ENCODE measurements around the gene SERGEF. TPM values are rescaled to one million over a fixed set of nuclear protein-coding genes. Genes with fewer than 3 reads are reported as not detected.

The SERGEF gene
- total RNA-seq, 1 donor, result 61.8 TPM

DNA sequence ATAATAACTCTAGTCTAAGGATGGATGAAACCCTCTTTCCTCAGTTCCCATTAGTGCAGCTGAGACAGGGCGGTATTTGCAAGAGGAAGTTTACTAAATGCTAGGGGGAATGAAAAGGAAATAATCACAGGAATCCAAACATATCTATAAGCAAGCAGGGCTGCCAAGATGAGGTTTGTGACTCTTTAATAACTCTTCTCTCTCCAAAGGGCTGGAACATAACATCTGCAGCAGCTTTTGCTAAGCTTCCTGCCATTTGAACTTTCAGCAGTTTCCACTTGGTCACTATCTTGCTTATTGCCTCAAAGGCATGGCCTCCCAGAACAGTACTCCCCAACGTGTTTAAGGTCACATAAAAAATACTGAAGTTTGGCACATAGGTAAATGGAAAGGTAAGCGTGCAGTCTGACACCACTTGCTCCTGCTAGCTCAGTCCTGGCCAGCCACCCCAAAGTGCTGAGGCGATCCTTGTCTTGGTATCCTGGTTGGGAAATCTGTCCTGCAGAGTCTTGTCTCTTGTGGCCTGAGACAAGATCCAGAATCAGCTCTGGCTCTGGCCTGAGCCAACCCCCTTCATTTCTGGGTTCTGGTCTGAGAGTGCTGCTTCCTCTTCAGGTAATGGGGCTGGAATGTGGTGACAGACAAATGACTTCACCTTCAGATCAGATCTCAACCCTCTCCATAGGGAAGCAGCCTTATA is 196.5 kb downstream of the SERGEF start:
- no peaks in the 10 kb centered on the region for H3K4me1 ChIP-seq (ENCODE audit: insufficient read depth, low read length)

GRCh38 chr11:17814546-17814945 is 198.3 kb downstream of the SERGEF start:
- Histone ChIP-seq H3K9me3 (ENCODE audit: low read depth, low read length) (no peaks in the 10 kb centered on the region), H3K4me3 (ENCODE audit: low read length) (no peak overlapping the region), H3K4me1 (ENCODE audit: insufficient read depth, low read length) (no peaks in the 10 kb centered on the region), H3K27me3 (ENCODE audit: insufficient read depth, low read length) (no peaks in the 10 kb centered on the region)

More for the DNA sequence above, 196.5 kb downstream of the SERGEF start:
- Histone ChIP-seq H3K9me3 (ENCODE audit: low read depth, low read length) (no peaks in the 10 kb centered on the region), H3K27me3 (ENCODE audit: insufficient read depth, low read length) (no peaks in the 10 kb centered on the region), H3K4me3 (ENCODE audit: low read length) (no peak overlapping the region)

DNA sequence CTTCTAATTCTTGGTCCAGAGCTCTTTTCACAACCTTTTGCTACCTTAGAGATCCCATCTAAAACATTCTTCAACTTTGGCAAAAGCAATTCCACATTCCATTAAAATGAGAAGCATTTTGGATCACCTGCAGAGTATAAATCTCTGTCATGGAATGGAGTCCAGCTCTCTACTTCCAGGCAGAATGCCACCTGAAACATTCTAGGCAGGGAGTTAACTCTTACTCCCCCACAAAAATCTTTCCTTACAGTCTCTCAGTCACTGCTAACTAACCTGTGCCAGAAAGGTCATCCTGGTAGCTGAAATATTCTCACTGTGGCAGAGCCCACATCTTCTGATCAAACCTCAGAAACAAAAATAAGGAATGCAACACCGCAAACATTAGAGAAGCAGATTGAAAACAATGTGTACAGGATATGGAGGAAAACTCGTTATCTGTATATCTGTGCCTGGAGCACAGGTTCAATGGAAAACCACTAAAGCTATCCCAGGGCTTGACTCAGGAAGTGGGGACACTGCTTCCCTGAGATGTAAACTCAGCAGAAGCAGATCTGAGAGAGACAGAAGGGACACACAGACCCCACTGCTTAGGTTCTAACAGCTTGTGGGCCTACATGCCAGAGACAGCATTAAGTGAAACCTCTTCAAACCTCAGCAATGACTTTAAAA is 199.3 kb downstream of the SERGEF start:
- H3K9me3 ChIP-seq (ENCODE audit: low read depth, low read length), result no peaks in the 10 kb centered on the region
- H3K4me3 ChIP-seq (ENCODE audit: low read length), result no peak overlapping the region
- H3K4me1 ChIP-seq (ENCODE audit: insufficient read depth, low read length), result no peaks in the 10 kb centered on the region
- H3K27me3 ChIP-seq (ENCODE audit: insufficient read depth, low read length), result no peaks in the 10 kb centered on the region

- Histone ChIP-seq H3K9me3 (ENCODE audit: low read depth, low read length) (no peaks in the 10 kb centered on the region), H3K27me3 (ENCODE audit: insufficient read depth, low read length) (no peaks in the 10 kb centered on the region), H3K4me1 (ENCODE audit: insufficient read depth, low read length) (no peaks in the 10 kb centered on the region), H3K4me3 (ENCODE audit: low read length) (no peak overlapping the region)
Measured at GRCh38 chr11:17812865-17813187, 200.0 kb downstream of the SERGEF start.

GRCh38 chr11:17812091-17812864 is 200.6 kb downstream of the SERGEF start:
- Histone ChIP-seq H3K9me3 (ENCODE audit: low read depth, low read length) (no peaks in the 10 kb centered on the region), H3K27me3 (ENCODE audit: insufficient read depth, low read length) (no peaks in the 10 kb centered on the region), H3K4me1 (ENCODE audit: insufficient read depth, low read length) (no peaks in the 10 kb centered on the region), H3K4me3 (ENCODE audit: low read length) (no peak overlapping the region)

GRCh38 chr11:17811352-17811751 is 201.5 kb downstream of the SERGEF start:
- Histone ChIP-seq H3K4me1 (ENCODE audit: insufficient read depth, low read length) (no peaks in the 10 kb centered on the region), H3K27me3 (ENCODE audit: insufficient read depth, low read length) (no peaks in the 10 kb centered on the region), H3K4me3 (ENCODE audit: low read length) (no peak overlapping the region), H3K9me3 (ENCODE audit: low read depth, low read length) (no peaks in the 10 kb centered on the region)

GRCh38 chr11:17810746-17811145 is 202.1 kb downstream of the SERGEF start:
- no peaks in the 10 kb centered on the region for H3K9me3 ChIP-seq (ENCODE audit: low read depth, low read length)
- H3K27me3 ChIP-seq (ENCODE audit: insufficient read depth, low read length), result no peaks in the 10 kb centered on the region
- no peak overlapping the region for H3K4me3 ChIP-seq (ENCODE audit: low read length)
- H3K4me1 ChIP-seq (ENCODE audit: insufficient read depth, low read length), result no peaks in the 10 kb centered on the region

DNA sequence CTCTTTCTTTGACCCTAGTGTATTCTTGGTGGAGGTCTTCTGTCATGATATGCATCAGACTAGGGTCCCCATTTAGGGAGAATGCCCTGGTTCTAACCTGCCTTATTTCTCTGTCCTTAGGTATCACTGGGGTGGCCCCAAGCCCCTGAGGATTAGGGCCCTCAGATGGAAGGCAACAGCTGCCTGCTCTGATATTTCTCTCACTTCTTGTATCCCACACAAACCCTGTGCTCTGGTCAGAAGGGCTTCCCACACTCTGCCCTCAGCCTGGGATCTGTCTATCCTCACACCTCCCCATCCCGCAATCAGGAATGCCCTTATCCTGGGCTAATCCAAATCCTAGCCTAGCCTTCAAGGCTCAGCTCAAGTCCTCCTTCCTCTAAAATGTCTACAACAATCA is 202.8 kb downstream of the SERGEF start:
- Histone ChIP-seq H3K9me3 (ENCODE audit: low read depth, low read length) (no peaks in the 10 kb centered on the region), H3K4me3 (ENCODE audit: low read length) (no peak overlapping the region), H3K4me1 (ENCODE audit: insufficient read depth, low read length) (no peaks in the 10 kb centered on the region), H3K27me3 (ENCODE audit: insufficient read depth, low read length) (no peaks in the 10 kb centered on the region)

DNA sequence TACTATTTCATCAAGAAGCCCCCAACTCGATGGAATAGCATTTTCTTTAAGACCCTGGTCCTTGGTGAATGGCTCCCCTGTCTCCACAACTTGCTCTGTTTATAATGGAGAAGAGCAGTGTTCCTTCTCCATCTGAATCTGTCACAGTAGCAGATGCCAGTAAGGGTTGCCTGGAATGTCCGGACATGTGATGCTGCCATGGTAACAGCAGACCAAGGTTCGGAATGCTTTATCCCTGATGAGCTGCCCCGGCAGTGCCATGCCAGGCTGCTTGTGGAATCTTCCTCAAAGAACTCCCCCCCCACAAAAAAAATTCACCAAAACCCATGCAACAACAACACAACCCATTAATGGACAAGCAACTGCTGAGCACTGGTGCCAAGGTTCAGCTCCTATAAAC is 205.8 kb downstream of the SERGEF start:
- no peaks in the 10 kb centered on the region for H3K9me3 ChIP-seq (ENCODE audit: low read depth, low read length)
- no peaks in the 10 kb centered on the region for H3K4me1 ChIP-seq (ENCODE audit: insufficient read depth, low read length)
- no peak overlapping the region for H3K4me3 ChIP-seq (ENCODE audit: low read length)
- no peaks in the 10 kb centered on the region for H3K27me3 ChIP-seq (ENCODE audit: insufficient read depth, low read length)

GRCh38 chr11:17805873-17806272 is 207.0 kb downstream of the SERGEF start:
- Histone ChIP-seq H3K4me1 (ENCODE audit: insufficient read depth, low read length) (no peaks in the 10 kb centered on the region), H3K27me3 (ENCODE audit: insufficient read depth, low read length) (no peaks in the 10 kb centered on the region), H3K9me3 (ENCODE audit: low read depth, low read length) (no peaks in the 10 kb centered on the region), H3K4me3 (ENCODE audit: low read length) (no peak overlapping the region)

- H3K9me3 ChIP-seq (ENCODE audit: low read depth, low read length), result no peaks in the 10 kb centered on the region
- no peak overlapping the region for H3K4me3 ChIP-seq (ENCODE audit: low read length)
- H3K4me1 ChIP-seq (ENCODE audit: insufficient read depth, low read length), result no peaks in the 10 kb centered on the region
- H3K27me3 ChIP-seq (ENCODE audit: insufficient read depth, low read length), result no peaks in the 10 kb centered on the region
Measured at GRCh38 chr11:17805043-17805442, 207.8 kb downstream of the SERGEF start.

GRCh38 chr11:17803754-17804334 is 209.0 kb downstream of the SERGEF start:
- Histone ChIP-seq H3K27me3 (ENCODE audit: insufficient read depth, low read length) (no peaks in the 10 kb centered on the region), H3K4me1 (ENCODE audit: insufficient read depth, low read length) (no peaks in the 10 kb centered on the region), H3K4me3 (ENCODE audit: low read length) (no peak overlapping the region), H3K9me3 (ENCODE audit: low read depth, low read length) (no peaks in the 10 kb centered on the region)

- Histone ChIP-seq H3K4me1 (ENCODE audit: insufficient read depth, low read length) (no peaks in the 10 kb centered on the region), H3K9me3 (ENCODE audit: low read depth, low read length) (no peaks in the 10 kb centered on the region), H3K27me3 (ENCODE audit: insufficient read depth, low read length) (no peaks in the 10 kb centered on the region), H3K4me3 (ENCODE audit: low read length) (no peak overlapping the region)
Measured at GRCh38 chr11:17802491-17802890, 210.4 kb downstream of the SERGEF start.

- Histone ChIP-seq H3K27me3 (ENCODE audit: insufficient read depth, low read length) (no peaks in the 10 kb centered on the region), H3K4me1 (ENCODE audit: insufficient read depth, low read length) (no peaks in the 10 kb centered on the region), H3K9me3 (ENCODE audit: low read depth, low read length) (no peaks in the 10 kb centered on the region), H3K4me3 (ENCODE audit: low read length) (no peak overlapping the region)
Measured at GRCh38 chr11:17801166-17801565, 211.7 kb downstream of the SERGEF start.

DNA sequence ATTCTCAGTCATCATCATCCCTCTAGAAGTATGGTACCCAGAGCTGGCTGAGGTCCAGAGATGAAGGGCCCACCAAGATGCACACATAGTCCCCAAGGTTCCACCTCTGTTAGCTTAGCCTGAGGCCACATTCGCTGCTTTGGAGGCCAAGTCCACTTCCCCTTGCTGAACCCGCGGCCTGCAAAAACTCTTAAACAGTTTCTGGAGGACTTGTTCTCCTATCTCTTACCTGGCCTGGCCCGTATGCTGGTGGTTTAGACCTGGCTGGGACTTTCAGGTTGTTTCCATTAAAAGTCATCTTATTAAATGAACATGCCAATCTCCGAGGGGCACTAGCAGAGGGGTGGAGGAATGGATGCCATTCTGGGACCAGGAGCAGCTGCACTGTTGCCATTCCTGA is 213.7 kb downstream of the SERGEF start:
- Histone ChIP-seq H3K9me3 (ENCODE audit: low read depth, low read length) (no peaks in the 10 kb centered on the region), H3K27me3 (ENCODE audit: insufficient read depth, low read length) (no peaks in the 10 kb centered on the region), H3K4me3 (ENCODE audit: low read length) (no peak overlapping the region), H3K4me1 (ENCODE audit: insufficient read depth, low read length) (no peaks in the 10 kb centered on the region)
